HUDEP-2 (cell line): ENCODE measurements around the gene GLTPD2.

Source experiments
- DNase-seq, 76 experiments: peaks; one replicate each; lab custom pipeline; 2025; ENCODE audit not compliant: unreplicated experiment in 76 of 76; lab: John Stamatoyannopoulos, UW

The GLTPD2 gene

GRCh38 chr17:4806777-4807604 lies 18.2 kb downstream of the GLTPD2 start, which contains the start of gene PLD2:
PLD2 (plus strand) TSS chr17:4807152; CDS start chr17:4807773, 621 bp downstream.
- DNase-seq, result peak in 67 of 76 experiments; percentile 7 to 83 (median 57)

GRCh38 chr17:4807605-4808377 lies 19.0 kb downstream of the GLTPD2 start:
- DNase-seq, result no peak

DNA sequence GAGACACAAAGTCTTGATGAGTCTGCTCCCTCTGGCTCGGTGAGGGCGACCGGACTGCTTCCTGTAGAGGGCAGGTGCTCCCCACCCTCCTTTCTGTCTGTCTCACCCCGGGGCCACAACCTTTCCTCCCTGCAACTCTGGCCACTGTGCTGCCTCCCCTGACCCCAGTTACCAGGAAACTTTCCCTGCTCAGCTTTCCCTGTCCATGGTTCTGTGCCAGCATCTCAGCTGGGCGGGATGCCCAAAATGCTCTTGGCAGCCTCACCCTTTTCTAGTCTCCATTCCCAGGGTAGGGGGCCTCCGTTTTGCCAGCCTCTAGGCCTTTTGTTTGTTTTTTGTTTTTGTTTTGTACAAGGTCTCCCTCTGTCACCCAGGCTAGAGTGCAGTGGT lies 19.6 kb downstream of the GLTPD2 start:
- DNase-seq, result peak in 1 of 76 experiments; percentile 11

DNA sequence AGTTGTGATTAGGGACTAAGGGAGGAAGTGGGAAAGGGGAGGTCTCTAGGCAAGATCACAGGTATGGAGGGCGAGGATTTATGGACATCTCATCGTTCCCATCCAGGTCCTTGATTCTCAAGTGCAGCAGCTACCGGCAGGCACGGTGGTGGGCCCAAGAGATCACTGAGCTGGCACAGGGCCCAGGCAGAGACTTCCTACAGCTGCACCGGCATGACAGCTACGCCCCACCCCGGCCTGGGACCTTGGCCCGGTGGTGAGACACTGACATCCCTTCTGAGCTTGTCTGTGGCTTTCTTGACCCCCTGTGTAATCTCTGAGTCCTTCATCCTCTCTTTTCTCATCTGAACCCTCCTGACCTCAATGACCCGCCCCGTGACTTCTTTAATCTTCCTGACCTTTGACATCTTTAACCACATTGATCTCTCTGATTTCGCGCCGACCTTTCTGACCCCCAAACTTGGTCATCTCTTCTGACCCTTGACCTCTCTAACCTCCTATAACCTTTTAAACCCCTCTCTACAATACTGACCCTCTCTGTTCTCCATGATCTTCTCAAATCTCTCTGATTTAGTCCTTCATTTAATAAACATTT lies 22.0 kb downstream of the GLTPD2 start:
- peak in 41 of 76 experiments; percentile 5 to 55 (median 28) for DNase-seq

DNA sequence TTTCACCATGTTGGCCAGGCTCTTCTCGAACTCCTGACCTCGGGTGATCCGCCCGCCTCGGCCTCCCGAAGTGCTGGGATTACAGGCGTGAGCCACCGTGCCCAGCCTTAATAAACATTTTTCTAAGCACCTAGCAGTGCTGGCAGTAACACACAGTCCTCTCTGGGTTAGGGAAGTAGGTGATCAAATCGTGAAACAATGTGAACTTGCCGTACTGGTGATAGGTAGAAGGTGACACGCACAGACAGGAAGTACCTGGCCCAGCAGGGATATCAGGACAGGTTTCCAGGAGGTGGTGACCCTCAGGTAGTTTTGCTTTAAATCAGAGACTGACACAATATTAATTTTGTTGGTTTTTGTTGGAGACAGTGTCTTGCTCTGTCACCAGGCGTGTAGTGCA lies 22.7 kb downstream of the GLTPD2 start:
- DNase-seq, result no peak

GRCh38 chr17:4812690-4813089 lies 23.9 kb downstream of the GLTPD2 start:
- DNase-seq, result no peak

- DNase-seq, result peak in 11 of 76 experiments; percentile 3 to 38 (median 13)
Observed at GRCh38 chr17:4815043-4815675, 26.4 kb downstream of the GLTPD2 start.

GRCh38 chr17:4816826-4817225 lies 28.1 kb downstream of the GLTPD2 start:
- no peak for DNase-seq

GRCh38 chr17:4818276-4818675 lies 29.5 kb downstream of the GLTPD2 start:
- no peak for DNase-seq

GRCh38 chr17:4822835-4823234 lies 34.1 kb downstream of the GLTPD2 start:
- no peak for DNase-seq

DNA sequence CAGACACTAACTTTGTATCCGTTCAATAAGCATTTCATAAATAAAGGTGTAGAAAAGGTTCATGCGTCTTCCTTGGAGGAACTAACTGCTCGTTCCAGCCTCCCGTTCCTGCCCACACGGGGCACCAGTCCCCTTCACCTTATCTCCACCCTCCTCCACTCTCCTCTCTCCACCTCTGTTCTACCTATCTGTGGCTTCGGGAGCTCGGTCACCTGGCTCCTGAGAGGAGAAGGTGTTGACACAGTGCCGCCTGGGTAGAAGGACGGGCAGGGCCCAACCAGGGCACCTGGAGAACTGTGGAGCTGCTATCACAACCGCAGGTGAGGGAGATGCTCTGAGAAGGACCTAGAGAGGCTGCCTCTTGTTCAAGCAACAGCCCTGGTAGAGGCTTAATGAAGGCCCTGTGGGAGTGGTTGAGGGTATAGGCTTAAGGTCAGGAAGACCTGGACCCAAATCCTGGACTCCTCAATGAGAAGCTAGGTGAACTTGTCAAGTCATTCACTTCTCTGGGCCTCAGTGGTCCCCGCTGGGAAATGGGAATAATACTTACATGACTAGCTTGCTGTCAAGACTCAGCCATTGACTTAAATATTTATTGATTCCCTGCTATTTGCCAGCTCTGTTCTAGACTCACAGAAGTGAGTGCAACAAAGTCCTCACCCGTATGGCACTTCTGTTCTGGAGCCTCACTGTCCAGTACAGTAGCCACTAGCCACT lies 34.8 kb downstream of the GLTPD2 start:
- no peak for DNase-seq

DNA sequence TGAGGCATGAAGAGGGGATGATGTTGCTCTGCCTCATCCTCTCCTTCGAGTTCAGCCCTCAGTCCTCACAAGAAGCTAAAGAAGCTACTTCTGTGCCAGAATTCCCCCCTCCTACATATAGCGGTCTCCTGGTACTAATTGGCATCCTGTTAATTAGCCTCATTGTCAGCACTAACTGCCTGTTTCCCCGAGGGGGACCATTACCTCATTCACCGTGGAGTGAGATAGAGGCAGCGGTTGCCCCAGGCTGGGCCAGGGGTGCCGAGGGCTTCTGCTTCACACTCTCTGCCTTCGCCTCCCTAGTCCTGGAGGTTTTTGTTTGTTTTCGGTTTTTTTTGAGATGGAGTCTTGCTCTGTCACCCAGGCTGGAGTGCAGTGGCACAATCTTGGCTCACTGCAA lies 38.6 kb downstream of the GLTPD2 start:
- no peak for DNase-seq

- peak in 1 of 76 experiments; percentile 62 for DNase-seq
Observed at GRCh38 chr17:4832829-4833177, 44.0 kb downstream of the GLTPD2 start.

GRCh38 chr17:4833178-4833940 lies 44.6 kb downstream of the GLTPD2 start, which contains the start of gene MINK1:
MINK1 (plus strand) TSS chr17:4833340; CDS start chr17:4833584, 244 bp downstream.
- DNase-seq, result peak in 72 of 76 experiments; percentile 40 to 93 (median 86)

- DNase-seq, result no peak
Observed at GRCh38 chr17:4833941-4834680, 45.3 kb downstream of the GLTPD2 start.

DNA sequence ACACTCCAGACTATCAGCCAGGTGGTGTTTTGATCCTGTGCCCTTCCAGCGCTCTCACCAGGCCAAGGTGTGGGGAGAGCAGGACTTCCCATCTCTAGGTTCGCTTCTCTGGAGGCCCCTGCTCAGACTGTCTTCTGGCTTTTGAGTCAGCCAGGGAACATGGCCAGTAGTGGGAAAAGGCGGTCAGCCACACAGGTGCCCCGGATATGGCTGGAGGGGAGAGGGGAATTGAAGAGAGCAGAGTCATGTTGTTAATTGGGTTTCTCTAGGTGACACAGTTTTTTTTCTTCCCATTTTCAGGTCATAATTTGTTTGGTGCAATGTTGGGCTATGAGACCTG lies 45.9 kb downstream of the GLTPD2 start:
- no peak for DNase-seq

GRCh38 chr17:4836221-4836620 lies 47.5 kb downstream of the GLTPD2 start:
- DNase-seq, result no peak

- DNase-seq, result no peak
Observed at GRCh38 chr17:4837471-4838308, 48.9 kb downstream of the GLTPD2 start.
